Left lung (tissue), 14 donors: ENCODE measurements around the gene PRR27. TPM values are rescaled to one million over a fixed set of nuclear protein-coding genes. Genes with fewer than 3 reads are reported as not detected.

Experiments
- ATAC-seq: fragments of 200-7000 bp; cut with Tn5 transposase; one replicate; pipeline ENCODE4 v1.9.1; 2020; ENCODE audit warnings: moderate library complexity
- DNase-seq, 4 donors: peaks; one replicate each; pipeline ENCODE4 v3.0.0-alpha.2; 2013 to 2020
- H3K27ac ChIP-seq, 2 donors: fragments of 200-600 bp; sonication (generic) in 1 of 2; one replicate each; pipeline versions ENCODE4 v1.5.0 to v1.8.0; 2020 to 2021
- H3K27me3 ChIP-seq, 2 donors: fragments of 200-600 bp; sonication (generic) in 1 of 2; one replicate each; pipeline versions ENCODE4 v1.5.0 to v1.8.0; 2020 to 2021
- H3K36me3 ChIP-seq, 2 donors: fragments of 200-600 bp; sonication (generic) in 1 of 2; one replicate each; pipeline versions ENCODE4 v1.5.0 to v1.8.0; 2020 to 2021
- H3K4me1 ChIP-seq, 2 donors: fragments of 200-600 bp; one replicate each; pipeline ENCODE4 v1.8.0; 2021
- H3K4me3 ChIP-seq, 2 donors: fragments of 200-600 bp; sonication (generic) in 1 of 2; one replicate each; pipeline versions ENCODE4 v1.5.0 to v1.8.0; 2020 to 2021; ENCODE audit warnings: mild to moderate bottlenecking in 1 of 2
- H3K9me3 ChIP-seq, 2 donors: fragments of 200-600 bp; sonication (generic) in 1 of 2; one replicate each; pipeline versions ENCODE4 v1.5.0 to v1.8.0; 2020 to 2021
- CTCF ChIP-seq, 2 donors: fragments of 200-600 bp; sonication (generic) in 1 of 2; IDR thresholded peaks; one replicate each; pipeline versions ENCODE4 v1.5.0 to v1.8.0; 2021; ENCODE audit warnings: antibody characterized with exemption in 2 of 2
- intact Hi-C, 2 donors: fragments of 100-400 bp; cut with DNase I; formaldehyde crosslinking; loops; one replicate each; pipeline versions ENCODE4 v1.11.2 to v1.14.2; 2022
- long read RNA-seq, 12 donors: library from polyadenylated mRNA in 2 of 12; unstranded in 2 of 12; transcript quantifications; one replicate each; pipeline ENCODE4 v2.0.0 and lab custom pipeline, GENCODE V29; 2019 to 2026
- polyA plus RNA-seq, 6 donors: library from polyadenylated mRNA; unstranded; fragments of 120-200 nt; gene quantifications; one replicate each; pipeline ENCODE4 v1.2.1, GENCODE V29; 2013; ENCODE audit not compliant: insufficient read length in 6 of 6
- total RNA-seq, 2 donors: library from RNA; stranded (reverse); fragmentation: NEBNext Ultra II Directional; extraction: Animal tissue kit (Norgen Biotek cat#: 25700); gene quantifications; one replicate each; pipeline ENCODE4 v1.2.1, GENCODE V29; 2021
- donor health status: DM: no; HTN: yes; CAD: no.
- donor health status: DM: no; HTN: no; CAD: no.

The PRR27 gene
- total RNA-seq (not detected), polyA plus RNA-seq (under 1 TPM; 0.03 to 0.18 (median 0.12) TPM)
- long read RNA-seq, donor 1: 0 reads
- long read RNA-seq, donor 2: 0 reads
- long read RNA-seq, donor 3: 0 reads
- long read RNA-seq, donor 4: 0 reads
- long read RNA-seq, donor 5: 0 reads
- long read RNA-seq, donor 6: 0 reads
- long read RNA-seq, donor 7: 0 reads
- long read RNA-seq, donor 8: 0 reads
- long read RNA-seq, donor 9: 0 reads
- long read RNA-seq, donor 10: 0 reads
- long read RNA-seq, donor 11: 0 reads
- long read RNA-seq, donor 12: 0 reads

DNA sequence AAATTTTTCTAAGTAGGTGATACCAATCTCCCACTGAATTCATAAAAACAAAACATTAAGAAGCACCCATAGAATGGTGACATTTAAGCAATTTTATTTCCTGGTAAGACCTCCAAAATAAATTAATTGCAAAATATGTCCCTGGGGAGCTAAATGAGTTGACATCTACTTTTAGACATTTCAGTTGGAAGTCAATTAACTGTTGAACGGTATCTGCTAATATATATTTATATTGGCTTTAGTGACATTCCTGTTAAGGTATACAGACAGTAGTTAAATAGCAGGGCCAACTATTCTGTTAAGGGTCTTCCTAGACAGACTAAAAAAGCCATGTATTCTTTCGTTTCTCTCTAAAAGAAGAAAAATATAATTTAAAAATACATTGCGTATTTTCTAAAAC, at the start of gene PRR27:
PRR27 (plus strand) TSS at position 301 of the 400 bp plus-strand sequence. CDS start 139 bp downstream, outside the sequence.
- no peak for ATAC-seq
- H3K27ac ChIP-seq: no peak within 1 kb of the TSS
- H3K4me1 ChIP-seq: no peaks in the 10 kb centered on the region
- no peak within 1 kb of the TSS for H3K4me3 ChIP-seq
- no peak for DNase-seq
- no peaks in the 10 kb centered on the region for H3K27me3 ChIP-seq
- TF ChIP-seq CTCF (IDR thresholded peaks at IDR 0.05): no peak
- intact Hi-C loops: no loop called here
- no peaks in the 10 kb centered on the region for H3K9me3 ChIP-seq
- H3K36me3 ChIP-seq: no peaks in the 10 kb centered on the region

DNA sequence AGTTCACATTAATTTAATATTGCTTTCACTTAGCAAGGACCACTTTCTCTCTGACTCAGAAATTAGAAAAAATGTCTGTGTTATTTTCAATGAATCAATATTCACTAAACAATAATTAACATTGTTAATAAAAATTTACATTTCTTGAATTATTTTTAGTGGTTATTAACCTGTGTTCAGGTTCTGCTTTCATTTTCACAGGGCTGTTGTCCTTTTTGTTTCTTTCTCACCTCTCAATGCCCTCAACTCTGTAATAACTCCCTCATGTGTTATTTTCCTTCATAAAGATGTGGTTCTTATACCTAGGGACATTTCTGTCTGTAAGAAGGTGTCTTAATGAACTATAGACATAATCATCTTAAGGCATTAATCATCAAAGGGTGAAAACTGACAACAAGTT, 43.1 kb upstream of the PRR27 start:
- no peak overlapping the region for H3K27ac ChIP-seq
- no peak for TF ChIP-seq CTCF (IDR thresholded peaks at IDR 0.05)
- H3K4me3 ChIP-seq: no peak overlapping the region
- intact Hi-C loops: no loop called here
- no peaks in the 10 kb centered on the region for H3K36me3 ChIP-seq
- H3K9me3 ChIP-seq: no peaks in the 10 kb centered on the region
- ATAC-seq: no peak
- H3K27me3 ChIP-seq: no peaks in the 10 kb centered on the region
- no peaks in the 10 kb centered on the region for H3K4me1 ChIP-seq
- DNase-seq: no peak

GRCh38 chr4:70113656-70114055, 40.4 kb upstream of the PRR27 start:
- no peak overlapping the region for H3K4me3 ChIP-seq
- H3K27me3 ChIP-seq: no peaks in the 10 kb centered on the region
- TF ChIP-seq CTCF (IDR thresholded peaks at IDR 0.05): no peak
- ATAC-seq (no peak), DNase-seq (no peak)
- intact Hi-C loops: no loop called here
- H3K36me3 ChIP-seq: no peaks in the 10 kb centered on the region
- H3K9me3 ChIP-seq: peaks cover 0 to 5% of the 10 kb centered on the region in 2 donors
- H3K4me1 ChIP-seq: no peaks in the 10 kb centered on the region
- no peak overlapping the region for H3K27ac ChIP-seq

- Histone ChIP-seq H3K36me3 (no peaks in the 10 kb centered on the region), H3K27ac (no peak overlapping the region), H3K4me1 (no peaks in the 10 kb centered on the region), H3K4me3 (no peak overlapping the region), H3K27me3 (no peaks in the 10 kb centered on the region), H3K9me3 (peaks cover 0 to 5% of the 10 kb centered on the region in 2 donors)
- TF ChIP-seq CTCF (IDR thresholded peaks at IDR 0.05): no peak
- ATAC-seq: no peak
- intact Hi-C loops: no loop called here
- no peak for DNase-seq
Observed at GRCh38 chr4:70114096-70114495, 39.9 kb upstream of the PRR27 start.

GRCh38 chr4:70120323-70120722, 33.7 kb upstream of the PRR27 start:
- no peaks in the 10 kb centered on the region for H3K27me3 ChIP-seq
- H3K4me1 ChIP-seq: no peaks in the 10 kb centered on the region
- no peaks in the 10 kb centered on the region for H3K36me3 ChIP-seq
- ATAC-seq: no peak
- no peak overlapping the region for H3K4me3 ChIP-seq
- DNase-seq: no peak
- no peak overlapping the region for H3K27ac ChIP-seq
- peaks cover 0 to 13% of the 10 kb centered on the region in 2 donors for H3K9me3 ChIP-seq
- intact Hi-C loops: no loop called here
- no peak for TF ChIP-seq CTCF (IDR thresholded peaks at IDR 0.05)
